Activated CD4-positive, CD25-positive, alpha-beta regulatory T cell treated with anti-CD3 and anti-CD28 coated beads, Interleukin-2, amount 50 U/mL, for 16 hours (primary cell): ENCODE results near the gene SKIC8.
A peak's percentile ranks its signal among the peaks of the same experiment; 100 is the strongest.

Experiments
- DNase-seq: peaks from one replicate; pipeline ENCODE4 v3.0.0-alpha.2; 2020; ENCODE audit warnings: low read depth, low spot score

The SKIC8 gene

DNA sequence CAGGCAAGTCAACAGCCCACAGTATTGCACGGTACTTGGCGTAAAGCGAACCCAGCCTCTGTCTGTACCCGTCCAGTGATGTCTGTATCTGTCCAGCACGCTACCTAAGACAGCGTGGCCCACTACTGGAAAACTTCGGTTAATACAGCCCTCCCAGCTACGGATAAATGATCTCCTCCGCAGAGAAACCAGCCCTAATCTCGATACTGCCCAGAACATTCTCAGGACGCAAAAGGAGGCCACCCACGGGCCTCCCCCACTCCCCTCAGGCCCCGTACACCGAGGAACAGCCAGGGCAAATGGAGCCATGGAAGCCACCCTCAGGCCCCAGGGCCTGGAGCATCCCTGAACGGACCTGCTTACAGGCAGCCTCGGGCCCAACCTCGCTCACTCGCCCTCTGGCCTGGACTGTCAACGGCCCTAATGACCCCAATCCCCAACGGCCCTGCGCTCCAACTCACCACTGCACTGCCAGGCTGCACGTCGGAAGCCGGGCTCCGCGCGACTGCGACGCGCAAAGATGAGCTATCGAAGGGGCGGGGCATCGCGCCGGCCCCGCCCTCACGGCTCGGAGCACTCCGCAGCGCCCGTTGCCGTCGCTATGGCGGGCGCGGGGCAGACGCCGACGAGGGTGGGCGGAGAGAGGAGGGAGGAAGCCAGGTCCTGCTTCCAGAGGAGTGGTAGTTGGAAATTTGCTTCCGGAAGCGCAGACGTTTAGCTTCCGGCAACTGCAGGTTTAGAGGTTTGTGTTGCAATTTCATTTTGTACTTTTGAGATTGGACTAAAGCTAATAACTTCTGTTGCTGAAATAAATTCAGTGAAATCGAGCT lies at the start of gene SKIC8:
Gene SKIC8 (minus strand): TSS at position 509 of the 830 bp plus-strand sequence. CDS start 3,923 bp downstream, outside the sequence.
- peak; percentile 77 for DNase-seq

DNA sequence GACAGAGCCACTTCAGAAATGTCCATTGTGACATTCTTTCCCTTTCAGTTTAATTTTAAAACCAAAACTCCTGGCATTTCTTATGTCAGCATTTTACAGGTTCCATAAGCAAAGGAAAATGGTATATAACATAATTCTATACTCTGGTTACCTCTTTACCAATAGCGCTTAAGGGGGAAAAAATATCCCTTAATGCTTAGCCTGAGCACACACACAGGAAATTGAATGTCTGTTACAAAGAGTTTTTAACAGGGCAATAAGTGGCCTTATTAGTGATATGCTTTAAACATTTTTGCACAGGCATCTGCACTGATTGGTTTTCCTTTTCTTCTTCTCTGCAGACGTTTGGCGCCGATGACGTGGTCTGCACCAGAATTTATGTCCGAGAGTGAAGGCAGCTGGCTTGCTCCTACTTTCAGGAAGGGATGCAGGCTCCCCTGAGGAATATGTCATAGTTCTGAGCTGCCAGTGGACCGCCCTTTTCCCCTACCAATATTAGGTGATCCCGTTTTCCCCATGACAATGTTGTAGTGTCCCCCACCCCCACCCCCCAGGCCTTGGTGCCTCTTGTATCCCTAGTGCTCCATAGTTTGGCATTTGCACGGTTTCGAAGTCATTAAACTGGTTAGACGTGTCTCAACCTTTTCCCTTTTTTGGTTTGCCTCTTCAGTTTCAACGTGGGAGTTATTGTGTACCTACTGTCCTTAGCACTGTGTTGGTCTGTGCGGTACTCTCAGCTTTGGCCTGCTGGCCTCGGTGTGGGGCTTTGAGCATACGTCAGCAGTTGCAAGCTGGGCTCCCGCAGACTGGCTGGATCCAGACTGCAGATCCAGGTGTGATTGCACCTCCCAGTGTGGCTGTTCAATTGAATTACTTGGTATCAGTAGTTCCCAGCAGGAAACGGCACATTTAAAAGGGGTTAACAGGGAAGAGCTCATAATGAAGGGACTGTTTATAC lies 48.5 kb upstream of the SKIC8 start:
- no peak for DNase-seq

- DNase-seq, result no peak
These were observed 46.2 kb upstream of the SKIC8 start for GRCh38 chr15:78345396-78346125.

GRCh38 chr15:78343276-78344060 lies 44.1 kb upstream of the SKIC8 start:
- no peak for DNase-seq

DNA sequence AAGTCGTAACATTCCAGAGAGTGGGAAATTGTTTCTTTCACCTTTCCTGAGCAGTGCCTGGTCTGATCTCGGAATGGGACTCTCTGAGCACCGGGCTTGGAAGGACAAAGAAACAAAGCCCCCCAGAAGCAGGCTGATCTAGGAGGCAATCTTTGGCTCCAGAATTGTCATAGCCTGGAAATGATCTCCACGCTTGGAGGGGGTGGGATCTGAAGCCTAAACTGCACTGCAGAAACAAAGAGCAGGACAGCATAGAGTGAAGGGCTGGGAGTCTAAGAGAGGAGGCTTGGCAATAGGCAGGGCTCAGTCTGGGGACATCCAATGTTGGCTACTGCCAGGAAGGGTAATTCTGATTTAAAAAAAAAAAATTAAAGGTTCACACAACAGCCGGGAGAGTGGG lies 42.6 kb upstream of the SKIC8 start:
- no peak for DNase-seq

DNA sequence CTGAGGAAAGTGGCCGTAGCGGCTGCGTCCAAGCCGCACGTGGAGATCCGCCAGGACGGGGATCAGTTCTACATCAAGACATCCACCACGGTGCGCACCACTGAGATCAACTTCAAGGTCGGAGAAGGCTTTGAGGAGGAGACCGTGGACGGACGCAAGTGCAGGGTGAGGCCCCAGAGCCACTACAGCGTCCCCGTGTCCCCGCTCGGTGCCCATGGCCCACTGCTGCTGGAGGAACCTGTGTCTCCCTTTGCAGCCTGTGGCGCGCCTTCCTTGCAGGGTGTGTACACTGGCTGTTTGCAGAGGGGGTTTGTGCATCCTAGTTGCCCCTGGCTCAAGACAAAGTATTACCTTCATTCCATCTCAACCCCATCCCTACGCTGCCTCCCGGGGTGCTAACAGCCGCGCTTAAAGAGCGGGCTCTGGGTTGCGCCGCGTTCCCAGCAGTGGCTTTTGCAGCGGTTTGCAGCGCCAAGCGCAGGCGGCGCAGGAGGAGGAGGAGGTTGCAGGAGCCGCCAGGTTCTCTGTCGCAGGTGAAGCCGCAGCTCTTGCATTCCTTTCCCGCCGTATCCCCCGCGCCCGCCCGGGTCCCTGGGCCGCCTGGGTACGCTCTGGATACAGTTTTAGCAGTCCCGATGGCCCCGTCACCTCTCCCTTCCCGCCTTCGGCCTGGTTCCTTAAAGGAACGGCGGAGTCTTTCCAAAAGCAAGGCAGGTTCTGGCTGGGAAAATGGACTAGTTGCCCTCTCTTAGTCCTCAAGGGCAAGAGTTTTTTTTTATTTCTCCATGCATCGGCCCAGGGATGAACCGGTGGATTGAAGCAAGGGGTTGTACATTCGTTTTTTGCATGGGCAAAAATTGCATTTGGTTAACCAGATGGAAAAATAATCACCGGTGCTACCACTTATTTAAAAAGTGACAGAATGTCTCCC lies 41.9 kb upstream of the SKIC8 start:
- no peak for DNase-seq

GRCh38 chr15:78340231-78341056 lies 41.0 kb upstream of the SKIC8 start, which contains the start of gene CRABP1:
CRABP1 (plus strand) TSS chr15:78340353; CDS start chr15:78340429, 76 bp downstream.
- DNase-seq, result no peak

DNA sequence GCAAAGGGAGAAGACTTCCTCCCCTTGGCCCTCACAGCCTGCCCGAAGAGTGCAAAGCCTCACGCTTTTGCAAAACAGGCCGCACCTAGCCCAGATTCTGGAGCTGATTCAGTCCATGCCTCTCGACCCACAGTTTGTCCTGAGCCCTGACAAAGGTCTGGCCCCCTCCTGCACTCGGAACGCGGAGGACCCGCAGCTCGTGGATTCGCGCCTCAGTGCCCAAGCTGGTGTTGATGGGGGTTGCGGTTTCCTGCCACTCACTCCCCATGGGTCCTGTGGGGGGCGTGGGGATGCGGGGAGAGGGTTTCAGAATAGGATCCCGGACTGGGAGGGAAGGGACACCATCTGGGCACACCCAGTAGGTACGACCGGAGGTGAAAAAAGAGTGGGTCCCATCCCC lies 40.1 kb upstream of the SKIC8 start:
- DNase-seq, result no peak

- DNase-seq, result no peak
These were observed 39.4 kb upstream of the SKIC8 start for GRCh38 chr15:78338781-78339180.

GRCh38 chr15:78335985-78336384 lies 36.6 kb upstream of the SKIC8 start:
- no peak for DNase-seq

DNA sequence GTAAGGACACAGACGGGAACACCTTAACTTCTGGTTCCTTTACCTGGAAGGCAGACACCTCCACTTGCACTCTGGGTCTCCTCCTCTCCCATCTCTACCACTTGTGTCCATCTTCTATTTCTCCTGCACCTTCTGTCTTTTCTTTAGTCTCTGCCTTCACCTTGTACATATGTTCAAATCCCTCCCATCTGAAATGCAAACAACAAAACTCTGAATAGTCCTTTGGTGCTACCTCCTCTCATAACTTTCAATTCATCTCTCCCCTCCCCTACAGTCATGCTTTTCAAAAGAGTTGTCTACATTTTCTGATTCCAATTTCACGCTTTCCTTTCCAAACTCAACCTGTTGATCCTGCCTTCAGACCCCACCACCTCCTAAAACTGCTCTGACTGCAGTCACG lies 35.4 kb upstream of the SKIC8 start:
- DNase-seq, result no peak

- DNase-seq, result no peak
These were observed 30.2 kb upstream of the SKIC8 start for GRCh38 chr15:78329625-78330024.

- DNase-seq, result no peak
These were observed 28.1 kb upstream of the SKIC8 start for GRCh38 chr15:78327466-78327865.

- no peak for DNase-seq
These were observed 25.9 kb upstream of the SKIC8 start for GRCh38 chr15:78325092-78325843.

DNA sequence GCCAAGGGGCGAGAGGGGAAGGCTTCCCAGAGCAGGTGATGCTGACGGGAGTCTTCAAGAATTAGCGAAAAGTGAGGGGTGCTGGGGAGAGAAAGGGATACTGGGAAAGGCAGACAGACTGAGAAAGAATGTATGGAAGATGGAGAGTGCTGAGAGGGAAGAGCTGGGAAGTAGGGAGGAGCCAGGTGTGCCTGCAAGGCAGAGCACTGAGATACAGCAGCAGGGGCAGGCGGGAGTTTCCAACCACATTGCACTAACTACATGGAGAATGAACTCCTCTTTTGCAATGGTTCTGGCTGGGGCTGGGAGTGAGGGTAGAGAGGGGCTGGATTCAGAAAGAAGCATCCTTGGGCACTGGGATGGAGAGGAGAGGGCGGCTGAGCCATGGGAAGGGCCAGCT lies 24.7 kb upstream of the SKIC8 start:
- DNase-seq, result no peak

DNA sequence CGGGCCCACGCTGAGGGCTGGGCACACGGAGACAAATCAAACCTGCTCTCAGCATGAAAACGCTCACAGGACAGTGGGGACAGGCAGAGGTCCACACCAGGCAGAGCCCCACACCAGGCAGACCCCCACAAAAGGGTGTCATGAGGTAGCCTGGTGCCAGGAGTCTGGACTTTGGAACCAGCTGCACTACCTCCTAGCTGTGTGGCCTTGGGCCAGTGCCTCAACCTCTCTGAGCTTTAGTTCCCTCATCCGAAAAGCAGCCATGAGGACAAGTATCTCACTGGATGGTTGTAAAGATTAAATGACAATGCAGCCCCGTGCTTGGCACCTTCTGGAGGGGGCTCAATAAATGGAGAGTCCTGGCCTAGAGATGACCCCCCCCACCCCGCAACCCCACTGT lies 24.3 kb upstream of the SKIC8 start:
- no peak for DNase-seq

DNA sequence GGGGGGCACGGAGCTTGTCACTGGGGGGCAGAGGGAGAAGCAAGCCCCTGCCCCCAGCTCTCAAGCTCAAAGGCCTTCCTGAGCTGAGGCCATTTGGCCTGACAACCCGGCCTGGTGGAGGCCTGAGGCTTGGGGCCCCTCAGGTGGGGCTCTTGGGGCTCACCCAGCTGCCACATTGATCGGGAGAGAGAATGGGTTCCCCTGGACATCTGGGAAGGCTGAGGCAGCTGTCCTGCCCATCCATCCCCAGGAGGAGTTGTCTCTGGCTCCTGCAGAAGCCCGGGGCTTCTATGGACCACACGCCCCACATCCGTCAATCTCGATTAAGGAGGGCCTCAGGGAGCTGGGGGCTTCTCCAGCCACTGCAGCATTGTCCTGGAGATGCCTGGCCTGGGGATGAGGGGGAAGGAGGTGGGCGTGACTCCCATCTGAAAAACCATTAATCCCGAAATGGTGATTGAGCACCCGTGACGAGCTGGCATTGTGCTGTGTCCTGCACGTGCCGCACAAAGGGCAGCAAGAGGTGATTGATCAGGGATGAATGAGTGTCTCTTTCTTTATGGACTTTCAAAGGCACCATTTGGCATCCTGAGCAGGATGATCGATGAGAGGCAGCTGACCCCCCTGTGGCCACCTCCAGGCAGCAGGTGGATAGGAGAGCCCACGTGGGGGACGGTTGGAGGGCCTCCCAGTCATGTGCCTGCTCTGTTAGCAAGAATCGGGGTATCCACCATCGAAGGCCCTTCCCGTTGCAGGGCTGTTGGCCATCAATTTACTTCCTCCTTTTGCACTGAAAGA lies 23.5 kb upstream of the SKIC8 start:
- no peak for DNase-seq
